ENCODE results near the gene MSANTD1.

MSANTD1 gene

DNA sequence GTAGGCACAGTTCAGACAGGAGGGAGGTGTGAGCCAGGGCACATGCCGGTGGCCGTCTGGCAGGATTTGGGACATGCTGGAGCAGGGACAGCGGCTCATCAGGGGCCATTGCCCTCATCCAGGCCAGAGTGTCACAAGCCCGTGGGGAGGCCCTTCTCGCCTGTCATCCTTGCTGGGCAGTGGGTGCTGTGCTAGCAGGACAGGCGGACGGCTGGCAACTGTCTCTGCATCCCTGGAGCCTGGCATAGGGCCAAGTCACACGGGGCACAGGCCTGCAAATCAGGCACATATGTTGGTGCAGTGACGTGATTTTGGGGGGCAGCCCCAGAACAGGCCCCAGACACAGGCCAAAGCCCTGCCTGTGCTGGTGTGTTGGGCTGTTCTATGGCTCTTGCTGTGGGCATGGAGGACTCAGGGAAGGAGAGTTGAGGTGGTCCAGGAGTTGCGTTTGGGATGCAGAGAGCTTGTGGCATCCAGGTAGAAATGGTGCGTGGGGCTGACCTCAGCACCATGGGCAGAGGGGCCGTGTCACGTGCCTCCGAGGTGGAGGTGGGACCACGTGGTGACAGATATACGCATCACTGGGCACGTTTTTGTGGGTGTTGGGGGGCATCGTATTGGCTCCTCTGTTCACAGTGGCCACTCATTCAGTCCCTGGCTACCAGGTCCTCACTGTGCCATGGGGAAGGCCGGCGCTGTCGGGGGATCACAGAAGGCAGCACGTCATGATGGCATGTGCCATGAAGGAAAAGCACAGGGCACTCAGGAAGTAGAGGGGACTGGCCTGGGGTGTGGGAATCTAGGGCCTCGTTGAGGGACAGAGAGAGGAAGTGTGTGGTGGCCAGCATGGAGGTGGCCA, 14.6 kb upstream of the MSANTD1 start:
- DNase-seq: no peak

DNA sequence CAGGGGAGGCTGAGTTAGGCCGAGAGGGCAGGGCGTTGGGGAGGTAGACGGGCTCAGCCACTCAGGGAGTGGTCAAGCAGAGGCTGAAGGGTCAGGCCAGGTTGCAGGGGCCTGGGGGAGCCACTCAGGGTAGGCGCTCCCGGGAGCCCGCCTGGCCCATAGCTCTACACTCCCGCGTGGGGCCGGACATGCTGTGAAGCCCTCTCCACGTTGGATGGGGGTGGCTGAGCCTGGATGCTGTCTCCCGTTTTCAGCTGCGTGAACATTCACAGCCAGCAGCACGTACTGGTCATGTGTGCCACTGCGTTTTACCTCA, 14.0 kb upstream of the MSANTD1 start:
- no peak for DNase-seq

DNA sequence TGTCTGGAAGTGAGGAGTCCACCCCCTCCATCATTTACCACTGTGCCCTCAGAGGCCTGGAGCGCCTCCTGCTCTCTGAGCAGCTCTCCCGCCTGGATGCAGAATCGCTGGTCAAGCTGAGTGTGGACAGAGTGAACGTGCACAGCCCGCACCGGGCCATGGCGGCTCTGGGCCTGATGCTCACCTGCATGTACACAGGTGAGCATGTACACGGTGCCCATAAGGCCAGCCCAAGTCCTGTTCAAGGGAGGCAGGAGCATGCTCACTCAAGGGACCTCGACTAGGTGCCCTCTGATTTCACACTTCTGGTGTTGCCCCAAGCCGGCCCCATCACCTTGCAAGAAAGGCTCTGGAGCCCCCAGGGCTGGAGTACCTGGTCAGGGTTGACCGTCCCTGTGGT, 13.4 kb upstream of the MSANTD1 start:
- no peak for DNase-seq

DNA sequence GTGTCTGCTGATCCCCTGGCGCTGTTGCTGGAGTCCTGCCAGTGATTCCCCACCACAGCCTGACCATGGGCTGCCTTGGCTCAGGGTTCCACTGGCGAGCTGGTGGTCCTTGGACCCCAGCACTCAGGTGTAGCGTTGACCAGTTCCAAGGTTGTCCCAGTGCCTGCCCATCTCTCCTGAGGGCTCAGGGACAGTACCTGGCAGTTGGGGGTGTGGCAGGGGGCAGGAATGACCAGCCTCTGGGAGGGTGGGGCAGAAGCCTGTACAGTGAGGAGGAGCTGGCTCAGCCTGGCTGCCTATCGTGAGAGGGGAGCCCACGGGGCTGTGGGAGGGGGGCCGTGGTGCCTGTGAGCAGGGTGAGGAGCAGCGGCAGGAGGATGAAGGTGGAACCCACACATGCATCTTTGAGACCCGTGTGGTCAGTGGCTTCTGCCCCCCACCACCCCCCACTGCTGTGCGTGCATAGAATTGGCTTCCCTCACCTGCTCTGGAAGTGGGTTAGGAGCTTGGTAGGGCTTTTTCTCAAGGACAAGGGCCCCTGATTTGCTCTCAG, 12.6 kb upstream of the MSANTD1 start:
- no peak for DNase-seq

DNA sequence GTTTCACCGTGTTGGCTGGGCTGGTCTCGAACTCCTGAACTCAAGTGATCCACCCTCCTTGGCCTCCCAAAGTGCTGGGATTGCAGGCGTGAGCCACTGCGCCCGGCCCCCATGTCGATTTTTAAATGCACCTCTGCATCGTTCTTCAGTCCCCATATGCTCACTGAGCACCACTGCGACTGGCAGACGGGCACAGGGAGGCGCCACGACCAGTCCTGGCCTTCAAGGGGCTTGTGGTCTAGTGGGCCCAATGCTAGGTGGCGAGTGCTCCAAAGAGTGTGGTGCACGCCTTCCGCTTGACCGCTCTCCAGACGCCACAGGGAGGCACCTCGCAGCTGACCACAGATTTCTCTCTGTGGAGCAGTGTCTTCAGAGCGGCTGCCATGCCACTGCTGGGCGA, 11.7 kb upstream of the MSANTD1 start:
- no peak for DNase-seq

DNA sequence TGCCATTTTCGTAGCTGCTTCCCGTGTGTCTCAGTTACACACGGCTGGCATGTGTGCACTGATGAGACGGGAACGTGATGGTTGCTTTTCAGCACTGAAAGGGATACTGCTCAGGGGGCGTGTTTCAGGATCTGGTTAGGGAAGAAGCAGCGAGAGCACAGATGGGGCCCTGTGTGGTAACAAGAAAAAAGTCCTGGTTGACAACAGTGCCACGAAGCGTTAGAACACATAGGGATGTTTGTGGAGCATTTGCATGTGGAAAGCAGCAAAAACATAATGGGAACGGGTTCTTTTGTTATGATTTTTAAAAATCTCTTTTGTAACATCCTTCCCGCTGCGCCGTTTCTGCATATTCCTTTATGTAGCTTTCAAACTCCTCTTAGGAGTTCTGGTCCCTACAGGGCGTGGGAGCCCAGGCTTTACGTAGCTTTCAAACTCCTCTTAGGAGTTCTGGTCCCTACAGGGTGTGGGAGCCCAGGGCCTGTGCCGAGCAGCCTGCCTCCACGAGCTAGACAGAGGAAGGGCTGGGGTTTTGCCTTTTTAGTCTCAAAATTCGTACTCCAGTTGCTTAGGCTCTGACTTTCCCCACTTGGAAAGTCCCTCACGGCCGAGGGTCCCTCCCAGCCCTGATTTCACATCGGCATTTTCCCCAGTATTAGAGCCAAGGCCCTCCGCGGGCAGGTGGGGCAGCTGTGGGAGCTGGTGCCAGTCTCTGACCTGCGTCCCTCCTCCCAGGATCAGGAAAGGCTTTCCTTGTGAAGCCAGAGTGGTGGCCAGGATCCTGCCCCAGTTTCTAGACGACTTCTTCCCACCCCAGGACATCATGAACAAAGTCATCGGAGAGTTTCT, 11.0 kb upstream of the MSANTD1 start:
- DNase-seq: no peak

DNA sequence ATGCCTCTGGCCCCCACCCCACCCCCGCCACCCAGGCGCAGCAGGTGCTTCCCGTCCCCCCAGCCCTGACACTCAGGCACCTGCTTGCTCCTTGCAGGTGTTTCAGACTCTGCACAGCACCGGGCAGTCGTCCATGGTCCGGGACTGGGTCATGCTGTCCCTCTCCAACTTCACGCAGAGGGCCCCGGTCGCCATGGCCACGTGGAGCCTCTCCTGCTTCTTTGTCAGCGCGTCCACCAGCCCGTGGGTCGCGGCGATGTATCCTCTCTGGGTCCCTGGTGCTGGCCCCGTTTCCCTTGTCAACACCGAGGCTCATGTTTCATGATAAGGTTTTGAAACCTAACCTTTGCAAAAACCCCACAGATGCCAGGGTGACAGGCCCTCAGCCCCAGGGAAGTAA, 10.2 kb upstream of the MSANTD1 start:
- no peak for DNase-seq

DNA sequence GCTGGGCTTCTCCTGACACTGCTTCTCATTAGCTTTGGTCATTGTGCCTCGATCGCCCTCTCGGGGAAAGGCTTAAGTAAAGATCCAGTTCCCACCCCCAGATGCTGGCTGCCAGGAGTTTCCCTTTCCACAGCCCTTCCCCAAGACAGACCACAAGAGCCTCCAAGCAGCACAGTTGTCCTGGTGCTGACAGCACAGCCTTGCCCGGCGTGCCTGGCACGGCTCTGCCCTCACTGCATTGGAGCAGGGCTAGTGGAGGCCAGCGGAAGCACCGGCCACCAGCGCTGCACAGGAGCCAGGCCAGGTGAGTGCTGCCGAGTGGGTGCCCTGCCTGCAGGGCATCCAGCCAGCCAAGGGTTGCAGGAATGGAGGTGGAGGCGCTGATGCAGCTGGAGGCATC, 9.7 kb upstream of the MSANTD1 start:
- no peak for DNase-seq

DNA sequence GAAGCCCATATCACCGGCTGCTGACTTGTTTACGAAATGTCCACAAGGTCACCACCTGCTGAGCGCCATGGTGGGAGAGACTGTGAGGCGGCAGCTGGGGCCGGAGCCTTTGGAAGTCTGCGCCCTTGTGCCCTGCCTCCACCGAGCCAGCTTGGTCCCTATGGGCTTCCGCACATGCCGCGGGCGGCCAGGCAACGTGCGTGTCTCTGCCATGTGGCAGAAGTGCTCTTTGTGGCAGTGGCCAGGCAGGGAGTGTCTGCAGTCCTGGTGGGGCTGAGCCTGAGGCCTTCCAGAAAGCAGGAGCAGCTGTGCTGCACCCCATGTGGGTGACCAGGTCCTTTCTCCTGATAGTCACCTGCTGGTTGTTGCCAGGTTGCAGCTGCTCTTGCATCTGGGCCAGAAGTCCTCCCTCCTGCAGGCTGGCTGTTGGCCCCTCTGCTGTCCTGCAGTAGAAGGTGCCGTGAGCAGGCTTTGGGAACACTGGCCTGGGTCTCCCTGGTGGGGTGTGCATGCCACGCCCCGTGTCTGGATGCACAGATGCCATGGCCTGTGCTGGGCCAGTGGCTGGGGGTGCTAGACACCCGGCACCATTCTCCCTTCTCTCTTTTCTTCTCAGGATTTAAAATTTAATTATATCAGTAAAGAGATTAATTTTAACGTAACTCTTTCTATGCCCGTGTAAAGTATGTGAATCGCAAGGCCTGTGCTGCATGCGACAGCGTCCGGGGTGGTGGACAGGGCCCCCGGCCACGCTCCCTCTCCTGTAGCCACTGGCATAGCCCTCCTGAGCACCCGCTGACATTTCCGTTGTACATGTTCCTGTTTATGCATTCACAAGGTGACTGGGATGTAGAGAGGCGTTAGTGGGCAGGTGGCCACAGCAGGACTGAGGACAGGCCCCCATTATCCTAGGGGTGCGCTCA, 8.7 kb upstream of the MSANTD1 start:
- no peak for DNase-seq

DNA sequence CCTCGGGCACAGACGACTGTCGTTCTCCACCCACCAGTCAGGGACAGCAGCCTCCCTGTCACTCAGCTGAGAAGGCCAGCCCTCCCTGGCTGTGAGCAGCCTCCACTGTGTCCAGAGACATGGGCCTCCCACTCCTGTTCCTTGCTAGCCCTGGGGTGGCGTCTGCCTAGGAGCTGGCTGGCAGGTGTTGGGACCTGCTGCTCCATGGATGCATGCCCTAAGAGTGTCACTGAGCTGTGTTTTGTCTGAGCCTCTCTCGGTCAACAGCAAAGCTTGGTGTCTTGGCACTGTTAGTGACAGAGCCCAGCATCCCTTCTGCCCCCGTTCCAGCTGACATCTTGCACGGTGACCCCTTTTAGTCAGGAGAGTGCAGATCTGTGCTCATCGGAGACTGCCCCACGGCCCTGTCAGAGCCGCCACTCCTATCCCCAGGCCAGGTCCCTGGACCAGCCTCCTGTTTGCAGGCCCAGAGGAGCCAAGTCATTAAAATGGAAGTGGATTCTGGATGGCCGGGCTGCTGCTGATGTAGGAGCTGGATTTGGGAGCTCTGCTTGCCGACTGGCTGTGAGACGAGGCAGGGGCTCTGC, 7.9 kb upstream of the MSANTD1 start:
- no peak for DNase-seq

DNA sequence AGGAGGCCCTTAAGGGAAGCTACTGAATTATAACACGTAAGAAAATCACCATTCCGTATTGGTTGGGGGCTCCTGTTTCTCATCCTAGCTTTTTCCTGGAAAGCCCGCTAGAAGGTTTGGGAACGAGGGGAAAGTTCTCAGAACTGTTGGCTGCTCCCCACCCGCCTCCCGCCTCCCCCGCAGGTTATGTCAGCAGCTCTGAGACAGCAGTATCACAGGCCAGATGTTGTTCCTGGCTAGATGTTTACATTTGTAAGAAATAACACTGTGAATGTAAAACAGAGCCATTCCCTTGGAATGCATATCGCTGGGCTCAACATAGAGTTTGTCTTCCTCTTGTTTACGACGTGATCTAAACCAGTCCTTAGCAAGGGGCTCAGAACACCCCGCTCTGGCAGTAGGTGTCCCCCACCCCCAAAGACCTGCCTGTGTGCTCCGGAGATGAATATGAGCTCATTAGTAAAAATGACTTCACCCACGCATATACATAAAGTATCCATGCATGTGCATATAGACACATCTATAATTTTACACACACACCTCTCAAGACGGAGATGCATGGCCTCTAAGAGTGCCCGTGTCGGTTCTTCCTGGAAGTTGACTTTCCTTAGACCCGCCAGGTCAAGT, 6.9 kb upstream of the MSANTD1 start:
- DNase-seq: no peak

DNA sequence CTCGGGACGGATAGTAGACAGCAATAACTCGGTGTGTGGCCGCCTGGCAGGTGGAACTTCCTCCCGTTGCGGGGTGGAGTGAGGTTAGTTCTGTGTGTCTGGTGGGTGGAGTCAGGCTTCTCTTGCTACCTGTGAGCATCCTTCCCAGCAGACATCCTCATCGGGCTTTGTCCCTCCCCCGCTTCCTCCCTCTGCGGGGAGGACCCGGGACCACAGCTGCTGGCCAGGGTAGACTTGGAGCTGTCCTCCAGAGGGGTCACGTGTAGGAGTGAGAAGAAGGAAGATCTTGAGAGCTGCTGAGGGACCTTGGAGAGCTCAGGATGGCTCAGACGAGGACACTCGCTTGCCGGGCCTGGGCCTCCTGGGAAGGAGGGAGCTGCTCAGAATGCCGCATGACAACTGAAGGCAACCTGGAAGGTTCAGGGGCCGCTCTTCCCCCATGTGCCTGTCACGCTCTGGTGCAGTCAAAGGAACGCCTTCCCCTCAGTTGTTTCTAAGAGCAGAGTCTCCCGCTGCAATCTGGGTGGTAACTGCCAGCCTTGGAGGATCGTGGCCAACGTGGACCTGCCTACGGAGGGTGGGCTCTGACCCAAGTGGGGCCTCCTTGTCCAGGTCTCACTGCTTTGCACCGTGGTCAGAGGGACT, 5.7 kb upstream of the MSANTD1 start:
- no peak for DNase-seq

DNA sequence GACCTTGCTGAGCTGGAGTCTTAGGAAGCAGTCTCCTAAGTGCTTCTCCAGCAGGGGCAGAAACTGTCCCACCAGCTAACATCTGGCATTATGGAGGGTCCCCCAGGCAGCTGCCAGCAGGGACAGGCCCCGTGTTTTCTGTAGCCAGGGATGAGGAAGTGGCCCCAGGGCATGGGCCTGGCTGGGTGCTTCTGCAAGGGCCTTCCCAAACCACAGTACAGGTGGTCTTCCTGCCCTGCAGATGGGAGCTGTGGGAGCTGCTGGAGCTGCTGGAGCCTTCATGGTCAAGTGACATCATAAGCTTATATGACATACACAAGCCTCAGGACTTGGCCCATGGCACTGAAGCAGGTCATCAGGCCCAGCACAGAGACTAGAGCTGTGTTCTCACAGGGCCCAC, 5.0 kb upstream of the MSANTD1 start:
- DNase-seq: no peak

DNA sequence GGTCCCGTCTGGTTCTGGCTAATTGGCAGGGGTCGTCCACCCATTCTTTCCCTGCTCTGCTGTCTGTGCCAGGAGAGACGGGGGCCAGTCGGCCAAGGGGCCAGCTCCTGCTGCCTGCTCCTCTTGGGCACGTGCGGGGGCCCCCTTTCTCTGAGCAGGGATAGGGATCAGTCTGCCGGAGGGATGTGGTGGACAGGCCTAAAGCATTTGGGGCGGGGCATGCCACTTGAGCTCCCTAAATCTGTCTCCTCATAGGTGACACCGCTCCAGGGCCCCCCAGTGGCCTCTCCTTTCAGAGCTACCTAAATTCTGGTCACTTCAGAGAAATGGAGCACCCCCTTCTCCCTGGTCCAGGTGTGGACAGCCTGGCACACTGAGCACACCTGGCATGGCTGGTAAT, 4.2 kb upstream of the MSANTD1 start:
- no peak for DNase-seq

DNA sequence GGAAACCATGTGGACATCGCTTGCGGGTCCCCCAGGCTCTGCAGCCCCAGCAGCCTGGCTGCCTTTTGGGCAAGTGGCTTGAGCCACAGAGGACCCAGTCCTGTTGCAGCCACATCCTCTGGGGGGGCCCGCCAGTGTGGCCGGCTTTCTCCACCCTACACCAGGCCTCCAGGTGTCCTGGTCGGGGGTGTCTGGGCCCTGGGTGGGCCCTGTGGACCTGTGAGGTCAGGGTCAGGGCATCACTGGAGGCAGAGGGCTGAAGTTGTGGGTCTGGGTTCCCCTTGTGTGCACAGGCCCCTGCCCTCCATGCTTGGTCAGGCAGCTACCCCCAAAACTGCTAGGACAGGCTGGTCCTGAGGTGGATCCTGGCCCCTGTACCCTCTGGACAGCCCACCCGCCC, 3.3 kb upstream of the MSANTD1 start:
- DNase-seq: no peak

DNA sequence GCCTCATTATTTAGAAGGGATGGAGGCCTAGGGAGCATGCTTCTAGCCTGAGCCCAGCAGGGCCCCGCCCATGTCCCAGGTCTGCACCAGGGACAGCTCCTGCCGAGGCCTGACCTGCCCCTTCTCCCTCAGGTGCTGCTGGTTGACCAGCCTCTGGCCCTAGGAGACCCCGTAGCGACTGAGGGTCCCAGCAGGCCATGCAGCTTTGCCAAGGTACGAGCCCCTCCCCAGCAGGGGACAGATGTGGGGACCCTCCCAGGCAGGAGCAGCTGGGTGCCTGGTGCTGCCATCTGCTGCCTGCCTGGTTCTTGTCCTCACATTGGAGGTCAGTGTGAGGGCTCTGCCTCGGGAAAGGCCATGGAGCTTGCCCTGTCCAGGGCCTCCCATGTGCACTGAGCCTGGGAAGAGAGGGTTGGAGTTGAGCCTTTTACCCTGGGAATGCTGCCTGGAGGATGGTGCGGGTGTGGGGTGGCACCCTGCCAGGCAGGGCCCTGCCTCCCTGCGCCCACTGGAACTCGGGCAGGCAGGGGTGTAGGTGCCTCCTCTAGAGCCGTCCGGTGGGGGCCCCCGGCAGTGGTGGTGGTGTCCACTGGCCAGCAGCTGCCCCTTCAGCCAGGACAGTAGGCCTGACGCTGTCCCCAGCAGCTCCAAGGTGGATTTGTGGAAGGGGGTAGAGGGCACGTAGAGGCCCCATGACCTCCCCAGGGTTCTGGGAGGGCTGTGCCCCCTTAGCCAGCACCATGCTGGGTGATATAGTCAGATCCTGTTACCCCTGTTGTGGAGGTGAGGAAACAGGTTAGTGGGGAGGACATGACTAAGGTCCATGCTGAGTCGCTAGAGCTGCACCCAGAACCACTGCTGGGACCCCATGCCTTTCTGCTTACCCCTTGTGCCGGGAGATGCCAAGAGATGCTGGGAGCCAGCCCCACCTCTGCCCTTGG, 2.2 kb upstream of the MSANTD1 start:
- DNase-seq: no peak

DNA sequence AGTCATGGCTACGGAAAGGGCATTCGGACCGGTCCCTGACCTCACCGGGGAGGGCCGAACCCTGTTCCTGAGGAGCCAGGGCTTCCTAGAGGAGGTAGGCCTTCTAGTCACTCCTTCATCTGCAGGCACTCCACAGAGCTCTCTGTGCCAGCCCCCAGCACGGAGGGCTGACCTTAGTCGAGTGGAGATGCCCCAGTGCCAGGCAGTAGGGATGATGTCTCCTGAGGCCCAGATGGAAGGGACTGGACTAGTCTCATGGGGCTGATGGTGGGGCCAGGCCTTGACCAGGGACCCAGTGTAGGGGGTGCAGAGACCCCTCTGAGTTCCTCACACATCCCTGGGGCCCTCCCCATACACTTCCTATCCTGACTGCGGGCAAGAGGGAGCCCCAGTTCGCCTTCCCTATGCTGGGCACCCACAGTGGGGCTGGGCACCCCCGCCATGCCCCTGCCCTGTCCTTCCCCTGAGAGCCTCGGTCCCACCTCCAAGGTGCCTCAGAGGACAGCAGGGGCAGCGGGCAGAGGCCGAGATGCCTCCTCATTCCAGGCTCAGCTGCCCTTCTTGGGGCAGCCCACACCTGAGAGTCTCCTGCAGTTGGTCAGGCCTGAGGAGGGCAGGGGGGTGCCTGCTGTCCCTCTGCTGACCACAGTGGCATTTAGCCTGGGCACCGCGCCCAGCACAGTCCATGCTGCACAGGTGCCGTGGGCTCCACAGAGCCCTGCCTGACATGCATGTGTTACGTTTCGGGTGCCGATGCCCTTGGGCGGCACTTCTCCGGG, 1.4 kb upstream of the MSANTD1 start:
- DNase-seq: no peak

DNA sequence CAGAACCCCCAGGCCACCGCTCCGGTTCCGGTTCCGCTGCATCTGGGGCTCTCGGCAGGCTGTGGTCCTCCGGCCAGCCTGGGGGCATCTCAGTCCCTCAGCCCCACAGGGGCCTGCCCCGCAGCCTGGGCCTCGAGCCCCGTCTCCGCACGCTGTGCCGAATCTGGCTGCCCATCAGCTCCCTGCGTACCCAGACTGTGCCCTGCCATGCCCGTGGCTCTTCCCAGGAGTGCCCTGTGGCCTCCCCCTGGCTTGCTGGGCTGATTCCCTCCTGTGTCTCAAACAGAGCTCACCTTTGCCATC, 830 bp upstream of the MSANTD1 start:
- DNase-seq: no peak

DNA sequence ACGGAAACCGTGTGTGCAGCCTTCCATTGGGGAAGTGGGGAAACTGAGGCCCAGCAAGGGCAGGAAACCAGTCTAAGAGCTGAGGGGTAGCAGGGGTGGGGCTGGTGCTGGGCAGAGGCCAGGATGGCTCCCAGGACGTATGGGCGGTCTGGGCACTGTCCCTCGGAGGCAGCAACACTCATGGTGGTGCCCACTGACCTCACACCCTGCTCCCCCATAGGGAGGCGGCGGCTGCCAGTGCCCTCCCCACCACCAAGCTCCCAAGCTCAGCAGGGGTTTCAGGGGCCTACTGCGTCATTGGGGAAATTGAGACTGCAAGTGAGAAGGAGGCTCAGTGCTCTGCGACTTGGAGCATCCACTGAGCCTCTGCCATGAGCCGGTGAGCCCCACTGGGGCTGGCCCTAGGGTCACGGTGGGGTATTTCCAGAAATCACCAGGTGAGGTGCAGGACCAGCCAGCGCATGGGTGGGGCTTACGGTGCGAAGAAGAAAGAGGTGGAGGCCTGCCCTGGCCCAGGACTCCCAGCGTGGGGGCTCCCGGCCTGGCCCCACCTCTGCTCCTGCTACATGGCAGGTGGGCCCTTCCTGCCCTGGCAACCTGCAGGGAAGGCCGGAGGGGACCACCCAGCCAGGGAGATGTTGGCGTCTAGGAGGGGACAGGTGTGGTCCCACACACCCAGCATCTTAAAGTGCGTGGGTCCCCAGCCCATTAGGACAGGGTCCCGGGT, 915 bp downstream of the MSANTD1 start:
- no peak for DNase-seq
